GM18870 (cell line): Measurements from ENCODE around the gene ZFYVE16.
"Not testable (repeated sequence)": the region's sequence is repeated elsewhere in the genome, so short reads cannot be mapped to it uniquely, and the experiment has no call there.

Experiments
- ATAC-seq: cut with Tn5 transposase; IDR thresholded peaks from one replicate; pipeline ENCODE4 v1.9.1; 2021; ENCODE audit warnings: moderate library complexity; ENCODE audit not compliant: unreplicated experiment

ZFYVE16 gene

GRCh38 chr5:80409367-80409966 lies 1.6 kb downstream of the ZFYVE16 start:
- ATAC-seq, result no peak

GRCh38 chr5:80411589-80412219 lies 3.8 kb downstream of the ZFYVE16 start:
- ATAC-seq, result no peak

- no peak for ATAC-seq
Observed at GRCh38 chr5:80414113-80414512, 6.2 kb downstream of the ZFYVE16 start.

GRCh38 chr5:80417973-80418372 lies 10.1 kb downstream of the ZFYVE16 start:
- no peak for ATAC-seq

- ATAC-seq, result not testable (repeated sequence)
Observed at GRCh38 chr5:80424365-80424764, 16.5 kb downstream of the ZFYVE16 start.

GRCh38 chr5:80435476-80435875 lies 27.6 kb downstream of the ZFYVE16 start:
- ATAC-seq, result no peak

GRCh38 chr5:80437326-80437725 lies 29.5 kb downstream of the ZFYVE16 start:
- no peak for ATAC-seq

GRCh38 chr5:80438739-80439138 lies 30.9 kb downstream of the ZFYVE16 start:
- no peak for ATAC-seq

- ATAC-seq, result no peak
Observed at GRCh38 chr5:80439213-80439612, 31.3 kb downstream of the ZFYVE16 start.

- ATAC-seq, result no peak
Observed at GRCh38 chr5:80442742-80443141, 34.9 kb downstream of the ZFYVE16 start.

GRCh38 chr5:80453366-80453765 lies 45.5 kb downstream of the ZFYVE16 start:
- no peak for ATAC-seq

GRCh38 chr5:80463269-80463668 lies 55.4 kb downstream of the ZFYVE16 start:
- no peak for ATAC-seq

GRCh38 chr5:80466669-80467485 lies 59.0 kb downstream of the ZFYVE16 start:
- ATAC-seq, result no peak

GRCh38 chr5:80468131-80468530 lies 60.3 kb downstream of the ZFYVE16 start:
- no peak for ATAC-seq

- ATAC-seq, result not testable (repeated sequence)
Observed at GRCh38 chr5:80470631-80471030, 62.8 kb downstream of the ZFYVE16 start.

- ATAC-seq, result no peak
Observed at GRCh38 chr5:80474929-80475328, 67.1 kb downstream of the ZFYVE16 start.

- ATAC-seq, result no peak
Observed at GRCh38 chr5:80479713-80480112, 71.8 kb downstream of the ZFYVE16 start.

GRCh38 chr5:80480354-80480753 lies 72.5 kb downstream of the ZFYVE16 start:
- ATAC-seq, result no peak

- no peak for ATAC-seq
Observed at GRCh38 chr5:80481019-80481893, 73.4 kb downstream of the ZFYVE16 start.

GRCh38 chr5:80482578-80482977 lies 74.7 kb downstream of the ZFYVE16 start:
- no peak for ATAC-seq

- no peak for ATAC-seq
Observed at GRCh38 chr5:80483636-80484232, 75.9 kb downstream of the ZFYVE16 start.
